Thyroid gland (tissue), 4 donors: ENCODE data around the gene DTL.

Experiments
- CTCF ChIP-seq, 6 experiments: fragments of 200-600 bp in 3 of 6; fragments of 450-650 bp in 3 of 6; sonication (generic) in 3 of 6; IDR thresholded peaks; one replicate each; pipeline ENCODE4 v1.5.1; 2016 to 2019; ENCODE audit warnings: antibody characterized with exemption in 6 of 6, mild to moderate bottlenecking in 2 of 6, inconsistent platforms in 1 of 6, moderate library complexity in 1 of 6
- POLR2A ChIP-seq, 2 donors: fragments of 450-650 bp; IDR thresholded peaks; one replicate each; pipeline ENCODE4 v1.6.1; 2017; ENCODE audit warnings: antibody characterized with exemption in 2 of 2, mild to moderate bottlenecking in 2 of 2, moderate library complexity in 1 of 2

GRCh38 chr1:212118872-212119260, 83.3 kb downstream of the DTL start:
- TF ChIP-seq CTCF (IDR thresholded peaks at IDR 0.05) (no peak), POLR2A (IDR thresholded peaks at IDR 0.05) (no peak)
